NT2/D1 (cell line): ENCODE data around the gene CNOT2.
A peak's percentile ranks its signal among the peaks of the same experiment; 100 is the strongest.

ENCODE experiments used
- DNase-seq: peaks from one replicate; pipeline ENCODE4 v3.0.0-alpha.2; 2011; ENCODE audit warnings: low read depth, low spot score
- H3K27me3 ChIP-seq: 2 replicates; pipeline ENCODE4 v1.6.0; 2011; ENCODE audit warnings: mild to moderate bottlenecking; ENCODE audit not compliant: insufficient read length, insufficient read depth
- H3K36me3 ChIP-seq: 2 replicates; pipeline ENCODE4 v1.6.1; 2011; ENCODE audit warnings: mild to moderate bottlenecking, low read length, mixed read lengths; ENCODE audit not compliant: insufficient read depth, insufficient read length
- H3K4me1 ChIP-seq: 2 replicates; pipeline ENCODE4 v1.5.1; 2011; ENCODE audit not compliant: insufficient read depth, insufficient read length
- H3K4me3 ChIP-seq: 2 replicates; pipeline ENCODE4 v1.5.1; 2011; ENCODE audit warnings: low read depth; ENCODE audit not compliant: insufficient read length
- H3K9ac ChIP-seq: 2 replicates; pipeline ENCODE4 v1.6.0; 2011; ENCODE audit warnings: low read depth; ENCODE audit not compliant: insufficient read length
- H3K9me3 ChIP-seq: 2 replicates; pipeline ENCODE4 v1.5.1; 2011; ENCODE audit warnings: mild to moderate bottlenecking, low read length; ENCODE audit not compliant: insufficient read depth
- SUZ12 ChIP-seq: IDR thresholded peaks from 2 replicates; pipeline ENCODE4 v1.6.1; 2011; ENCODE audit not compliant: insufficient read length, insufficient read depth; ENCODE audit errors: extremely low read depth
- YY1 ChIP-seq: IDR thresholded peaks from 2 replicates; pipeline ENCODE4 v1.6.1; 2011; ENCODE audit not compliant: insufficient read length, insufficient read depth
- ZNF274 ChIP-seq: IDR thresholded peaks from 2 replicates; pipeline ENCODE4 v1.6.1; 2011; ENCODE audit warnings: mild to moderate bottlenecking, low read depth, low read length

The CNOT2 gene

DNA sequence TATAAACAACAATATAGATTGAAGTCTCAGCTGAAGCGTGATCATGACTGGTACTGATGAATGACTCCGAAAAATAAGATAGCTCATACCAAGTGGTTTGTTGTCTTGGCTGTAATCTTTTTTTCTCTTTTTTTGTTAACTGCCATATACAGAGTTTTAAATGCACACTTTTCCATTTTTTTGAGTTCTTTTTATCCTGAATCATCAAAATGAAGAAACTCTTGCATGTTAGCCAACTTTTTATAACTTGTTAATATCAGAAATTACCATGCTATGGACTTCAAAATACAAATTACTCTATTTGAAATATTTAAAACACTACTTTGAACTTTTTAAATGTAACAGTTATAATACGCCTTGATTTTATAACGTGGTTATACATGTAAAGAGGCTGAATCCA, 112.7 kb downstream of the CNOT2 start:
- no peaks in the 10 kb centered on the region for H3K4me1 ChIP-seq
- no peak for DNase-seq

DNA sequence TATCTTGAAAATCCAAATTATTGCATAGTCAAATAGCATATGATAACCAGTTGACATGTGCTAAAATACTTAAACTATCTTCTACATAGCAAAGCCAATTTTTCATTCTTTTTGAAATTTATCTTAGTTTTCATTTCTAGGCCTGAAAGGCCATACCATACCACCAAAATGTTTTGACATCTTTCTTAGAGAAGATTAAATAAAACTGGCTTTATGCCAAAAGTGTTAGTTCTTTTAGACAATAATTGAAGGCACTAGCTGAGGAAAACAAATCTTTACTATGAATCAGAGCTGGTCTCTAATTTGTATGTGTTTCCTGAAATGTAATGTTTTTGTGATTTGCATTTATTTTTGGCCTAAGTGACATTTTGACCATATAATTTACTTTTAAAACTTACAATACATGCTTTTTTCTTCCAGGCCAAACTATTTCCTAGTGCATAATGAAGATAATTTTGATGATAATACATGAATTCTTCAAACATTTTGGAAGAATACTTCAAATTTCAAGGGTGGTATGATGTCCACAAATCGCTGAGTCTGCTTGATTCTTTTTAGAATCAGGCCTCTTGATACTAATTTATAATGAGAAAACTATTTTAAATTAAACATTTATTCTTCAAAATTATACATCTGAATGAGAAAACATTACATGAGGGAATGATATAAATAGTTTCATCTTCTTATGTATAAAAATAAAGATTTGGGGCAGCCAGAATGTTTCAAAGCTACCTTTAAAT, 116.4 kb downstream of the CNOT2 start:
- no peak overlapping the region for H3K4me3 ChIP-seq
- H3K27me3 ChIP-seq, result peaks cover 6% of the 10 kb centered on the region
- no peak overlapping the region for H3K9ac ChIP-seq
- TF ChIP-seq ZNF274, result no peak
- TF ChIP-seq YY1, result no peak
- no peak for DNase-seq
- peaks cover under 1% of the 10 kb centered on the region for H3K36me3 ChIP-seq
- H3K4me1 ChIP-seq, result no peaks in the 10 kb centered on the region
- H3K9me3 ChIP-seq, result no peaks in the 10 kb centered on the region

More for the DNA sequence above, 112.7 kb downstream of the CNOT2 start:
- TF ChIP-seq SUZ12, result no peak
- no peak for TF ChIP-seq ZNF274
- TF ChIP-seq YY1, result no peak
- Histone ChIP-seq H3K4me3 (no peak overlapping the region), H3K9ac (no peak overlapping the region), H3K9me3 (no peaks in the 10 kb centered on the region), H3K36me3 (peaks cover 8% of the 10 kb centered on the region), H3K27me3 (no peaks in the 10 kb centered on the region)

DNA sequence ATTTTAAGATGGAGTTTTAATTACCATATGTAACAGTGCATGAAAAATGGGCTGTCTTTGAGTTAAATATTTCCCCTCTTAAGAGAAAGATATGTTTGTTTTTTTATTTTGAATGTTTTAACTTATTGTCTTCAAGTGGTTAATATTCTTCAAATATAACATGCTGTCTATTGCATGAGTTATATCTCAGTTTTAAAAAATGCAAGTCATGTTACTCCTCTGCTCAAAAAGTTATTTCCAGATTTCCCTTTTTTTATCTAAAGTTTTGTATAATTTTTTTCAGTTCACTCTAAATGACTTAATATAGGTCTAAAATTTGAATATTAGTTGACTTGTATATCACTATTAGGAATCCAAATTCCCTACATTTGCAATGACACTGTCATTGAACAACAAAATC, 117.0 kb downstream of the CNOT2 start:
- Histone ChIP-seq H3K4me1 (no peaks in the 10 kb centered on the region), H3K4me3 (no peak overlapping the region), H3K36me3 (no peaks in the 10 kb centered on the region), H3K9ac (no peak overlapping the region), H3K9me3 (no peaks in the 10 kb centered on the region), H3K27me3 (peaks cover 12% of the 10 kb centered on the region)
- TF ChIP-seq YY1 (no peak), SUZ12 (no peak)
- DNase-seq, result no peak

DNA sequence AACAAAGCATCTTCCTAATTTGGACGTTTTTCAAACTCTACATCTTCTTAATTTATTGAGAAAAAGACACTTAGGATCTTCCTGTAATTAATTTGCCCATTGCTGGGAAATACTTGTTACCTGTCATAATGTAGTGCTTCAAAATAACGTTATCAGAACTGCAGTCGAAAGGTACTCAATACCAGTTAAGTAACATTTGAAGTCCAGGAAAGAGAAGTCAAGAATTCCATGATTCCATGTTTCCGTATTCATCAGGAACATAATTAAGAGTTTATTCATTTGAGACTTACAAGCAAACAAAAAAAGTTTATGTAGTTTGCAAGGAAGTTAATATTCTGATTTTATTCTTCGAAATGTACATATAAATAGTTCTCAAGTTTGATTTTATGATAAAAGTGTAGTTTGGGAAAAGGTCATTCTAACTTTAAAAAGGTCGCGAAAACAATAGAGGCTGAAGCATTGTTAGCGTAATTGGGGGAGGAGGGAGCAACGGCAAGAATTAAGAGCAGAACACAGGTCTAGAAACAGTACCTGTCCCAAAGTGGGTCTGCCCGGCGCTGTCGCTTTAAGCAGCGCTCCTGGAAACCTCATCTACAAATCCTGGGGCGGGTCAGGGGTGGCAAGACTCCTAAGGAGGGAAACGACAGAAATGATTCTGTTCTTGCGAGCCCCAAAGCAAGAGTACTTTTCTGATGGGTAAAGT, 121.6 kb downstream of the CNOT2 start:
- no peaks in the 10 kb centered on the region for H3K9me3 ChIP-seq
- peak overlapping the region; percentile 91 for H3K9ac ChIP-seq
- TF ChIP-seq SUZ12 (no peak), ZNF274 (no peak), YY1 (no peak)
- peaks cover 16% of the 10 kb centered on the region for H3K27me3 ChIP-seq
- no peaks in the 10 kb centered on the region for H3K4me1 ChIP-seq
- no peaks in the 10 kb centered on the region for H3K36me3 ChIP-seq
- peak overlapping the region; percentile 80 for H3K4me3 ChIP-seq
- DNase-seq, result no peak

DNA sequence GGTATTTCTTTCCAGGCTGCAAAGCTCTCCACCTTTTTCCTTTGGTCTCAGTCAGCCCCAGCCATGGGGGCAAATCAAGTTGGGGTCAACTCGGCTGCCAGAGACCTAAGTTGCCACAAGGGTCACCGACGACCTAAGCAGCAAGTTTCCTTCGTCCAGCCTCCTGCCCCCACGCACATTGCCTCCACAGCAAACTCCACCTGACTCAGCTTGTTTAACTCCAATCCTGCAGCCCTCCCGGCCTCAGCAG, 122.1 kb downstream of the CNOT2 start:
- Histone ChIP-seq H3K9ac (peak overlapping the region; percentile 91), H3K9me3 (no peaks in the 10 kb centered on the region), H3K4me1 (no peaks in the 10 kb centered on the region), H3K4me3 (peak overlapping the region; percentile 80), H3K27me3 (peaks cover 16% of the 10 kb centered on the region), H3K36me3 (no peaks in the 10 kb centered on the region)
- no peak for DNase-seq
- no peak for TF ChIP-seq SUZ12
- TF ChIP-seq ZNF274, result no peak
- TF ChIP-seq YY1, result no peak

DNA sequence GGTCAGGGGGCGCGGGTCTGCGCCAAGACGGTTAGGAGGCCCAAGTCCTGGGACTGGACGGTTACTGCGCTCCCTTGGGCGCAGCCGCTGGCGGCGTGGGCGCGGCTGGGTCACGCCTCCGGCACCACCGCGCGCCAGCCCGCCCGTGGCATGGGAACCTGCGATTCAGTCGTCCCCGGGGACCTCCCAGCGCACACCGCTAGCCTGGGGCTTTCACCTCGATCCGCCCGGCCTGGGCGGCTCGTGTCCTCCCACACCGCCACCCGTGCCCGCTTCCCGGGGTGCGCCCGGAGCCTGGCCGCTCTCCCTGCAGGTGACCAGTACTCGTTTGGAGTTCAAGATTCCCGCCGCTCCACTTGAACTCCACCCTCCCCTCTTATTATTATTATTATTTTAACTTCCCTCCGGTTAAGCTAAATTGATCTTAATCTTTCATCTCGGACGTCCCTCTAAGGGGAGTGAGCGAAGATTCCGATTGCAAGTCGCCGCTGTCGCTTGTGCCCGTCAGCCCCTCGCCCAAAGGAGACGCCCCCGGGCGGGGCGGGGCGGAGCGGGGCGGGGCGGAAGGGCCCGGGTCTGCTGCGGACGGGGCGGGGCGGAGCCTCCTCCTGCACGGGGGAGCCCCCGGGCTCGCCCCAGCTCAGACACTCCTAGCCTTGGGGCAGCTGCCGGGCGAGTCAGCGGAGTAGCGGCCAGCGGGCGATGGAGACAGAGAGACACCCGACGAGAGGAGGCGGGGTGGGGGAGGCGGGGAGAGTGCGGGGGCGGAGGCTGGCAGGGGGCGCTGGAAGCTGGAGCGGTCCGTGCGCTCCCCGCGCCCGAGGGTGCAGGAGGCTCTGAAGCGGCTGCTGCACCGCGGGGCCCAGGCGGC, 122.7 kb downstream of the CNOT2 start, which contains the start of gene KCNMB4:
TSS of gene KCNMB4 (plus strand) at position 643 of the 871 bp plus-strand sequence. CDS start 445 bp downstream, outside the sequence.
- peak within 1 kb of the TSS; percentile 97 for H3K4me3 ChIP-seq
- peak; percentile 76 for DNase-seq
- peak within 1 kb of the TSS; percentile 95 for H3K9ac ChIP-seq
- H3K9me3 ChIP-seq, result no peaks in the 10 kb centered on the region
- TF ChIP-seq SUZ12 (no peak), ZNF274 (no peak), YY1 (no peak)
- H3K27me3 ChIP-seq, result peaks cover 16% of the 10 kb centered on the region
- H3K36me3 ChIP-seq, result no peaks in the 10 kb centered on the region
- H3K4me1 ChIP-seq, result no peaks in the 10 kb centered on the region
